Fibroblast of skin of left quadriceps (primary cell): ENCODE measurements around the gene SLC25A19.

ENCODE experiments used
- DNase-seq, 2 experiments: peaks; one replicate each; pipeline ENCODE4 v3.0.0-alpha.2; 2013; ENCODE audit warnings: low read depth in 2 of 2

Gene SLC25A19

DNA sequence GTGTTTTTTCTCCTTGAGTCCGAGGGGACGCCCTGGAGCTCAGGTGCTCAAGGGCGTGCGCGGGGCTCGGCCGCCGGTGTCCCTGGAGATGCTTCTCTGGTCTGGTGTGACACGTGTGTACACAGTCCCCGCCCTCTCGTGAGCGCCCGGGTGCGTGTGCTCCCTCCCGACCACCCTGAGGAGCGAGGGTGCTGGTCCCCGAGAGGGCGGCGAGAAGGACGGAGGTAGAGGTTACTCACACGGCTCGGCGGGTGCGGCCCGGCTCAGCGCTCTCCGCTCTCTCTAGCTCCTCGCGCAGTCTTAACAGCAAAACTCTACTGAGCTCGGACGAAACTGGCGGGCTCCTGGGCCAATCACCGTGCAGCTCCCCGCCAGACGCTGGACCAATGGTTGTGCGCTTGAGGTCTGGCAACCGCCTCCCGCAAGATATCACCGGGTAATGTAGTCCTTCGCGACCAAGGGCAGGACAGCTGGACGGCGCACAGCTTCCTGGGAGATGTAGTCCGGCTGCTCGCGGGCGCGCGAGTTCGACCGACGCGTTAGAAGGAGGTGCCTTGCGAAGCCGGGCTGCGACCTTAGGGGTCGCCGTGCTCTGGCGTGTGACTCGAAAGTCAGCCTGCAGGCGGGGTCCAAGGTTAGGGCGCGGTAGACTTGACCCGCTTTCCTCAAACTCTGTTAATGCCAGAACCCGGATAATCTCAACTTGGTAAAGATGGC lies at the start of gene SLC25A19:
TSS of gene SLC25A19 (minus strand) at position 319 of the 717 bp plus-strand sequence. CDS start 2,669 bp downstream, outside the sequence.
- DNase-seq: peak; percentile 95

DNA sequence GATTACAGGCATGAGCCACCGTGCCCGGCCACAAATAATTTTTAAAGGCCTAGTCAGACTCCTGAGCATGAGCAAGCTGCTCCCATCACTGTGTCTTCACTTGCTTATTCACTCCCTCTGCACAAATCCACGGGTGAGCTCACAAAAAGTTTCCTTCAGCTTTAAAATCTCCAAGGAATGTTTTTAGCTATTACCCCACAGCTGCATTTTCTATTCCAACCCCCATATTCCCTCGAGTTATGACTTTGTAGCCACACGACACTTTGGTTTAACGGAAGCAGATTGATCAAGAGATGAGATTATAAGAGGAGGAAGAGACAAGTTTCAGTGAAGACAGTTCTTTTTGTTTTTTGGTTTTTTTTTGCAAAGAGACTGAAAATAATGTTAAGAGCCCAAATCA lies 49.1 kb upstream of the SLC25A19 start:
- DNase-seq: peak in 1 of 2 experiments; percentile 25

DNA sequence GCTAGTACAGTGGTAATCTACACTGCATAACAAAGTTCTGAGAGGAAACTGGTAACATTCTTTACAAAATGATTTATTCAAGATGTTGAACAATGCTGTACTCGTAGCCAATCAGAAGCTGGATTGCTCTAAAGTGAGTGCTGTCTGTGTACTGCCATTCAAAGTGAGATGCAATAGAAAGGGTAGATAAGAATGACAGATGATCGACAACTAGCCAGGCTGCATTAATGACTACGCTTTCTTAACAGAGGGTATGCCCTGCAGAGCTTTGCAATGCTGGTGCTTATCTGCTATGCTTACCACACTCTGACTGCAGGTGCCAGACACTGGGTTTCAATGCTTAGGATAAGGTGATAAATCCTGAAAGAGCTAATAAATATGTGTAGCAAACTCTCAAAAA lies 46.1 kb upstream of the SLC25A19 start:
- no peak for DNase-seq

DNA sequence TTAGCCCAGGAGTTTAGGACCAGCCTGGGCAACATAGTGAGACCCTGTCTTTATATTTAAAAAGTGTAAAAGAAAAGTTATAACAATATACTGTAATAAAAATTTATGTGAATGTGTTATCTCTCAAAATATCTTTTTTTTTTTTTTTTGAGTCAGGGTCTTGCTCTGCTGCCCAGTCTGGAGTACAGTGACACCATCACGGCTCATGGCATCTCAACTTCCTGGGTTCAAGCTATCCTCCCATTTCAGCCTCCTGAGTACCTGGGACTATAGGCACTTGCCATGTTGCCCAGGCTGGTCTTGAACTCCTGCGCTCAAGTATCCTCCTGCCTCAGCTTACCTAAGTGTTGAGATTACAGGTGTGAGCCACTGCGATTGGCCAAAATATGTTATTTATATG lies 45.5 kb upstream of the SLC25A19 start:
- no peak for DNase-seq

DNA sequence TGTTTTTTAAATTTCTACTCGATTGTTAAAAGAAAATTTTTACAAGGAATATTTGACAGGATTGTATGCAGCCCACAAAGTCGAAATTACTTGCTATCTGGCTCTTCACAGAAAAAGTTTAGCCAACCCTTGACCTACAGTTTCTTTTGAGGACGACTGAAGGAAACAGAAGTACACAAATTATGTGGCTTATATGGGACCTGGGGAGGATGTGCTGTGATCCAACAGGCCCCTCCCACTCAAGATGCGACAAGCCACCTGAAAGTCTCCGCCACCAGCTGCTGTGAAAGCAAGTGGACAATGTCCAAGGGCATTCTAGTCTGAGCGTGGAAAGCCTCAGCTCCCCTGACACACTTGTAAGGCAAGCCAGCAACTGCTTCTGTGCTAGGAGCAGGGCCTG lies 42.4 kb upstream of the SLC25A19 start:
- no peak for DNase-seq

DNA sequence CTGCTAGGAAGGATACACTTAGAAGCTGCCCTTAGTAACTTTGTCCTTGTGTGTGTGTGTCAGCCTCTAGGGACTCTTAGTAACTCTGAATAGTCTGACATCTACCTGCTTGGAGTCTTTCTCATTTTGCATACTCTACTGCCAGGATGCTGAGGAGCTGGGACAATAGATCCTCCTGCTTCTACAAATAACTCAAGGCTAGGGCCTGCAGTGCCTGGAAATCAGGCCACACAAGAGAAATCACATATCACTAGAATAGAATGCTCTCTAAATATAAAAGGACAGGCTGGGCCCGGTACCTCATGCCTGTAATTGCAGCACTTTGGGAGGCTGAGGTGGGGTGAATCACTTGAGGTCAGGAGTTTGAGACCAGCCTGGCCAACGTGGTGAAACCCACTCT lies 38.5 kb upstream of the SLC25A19 start:
- no peak for DNase-seq

DNA sequence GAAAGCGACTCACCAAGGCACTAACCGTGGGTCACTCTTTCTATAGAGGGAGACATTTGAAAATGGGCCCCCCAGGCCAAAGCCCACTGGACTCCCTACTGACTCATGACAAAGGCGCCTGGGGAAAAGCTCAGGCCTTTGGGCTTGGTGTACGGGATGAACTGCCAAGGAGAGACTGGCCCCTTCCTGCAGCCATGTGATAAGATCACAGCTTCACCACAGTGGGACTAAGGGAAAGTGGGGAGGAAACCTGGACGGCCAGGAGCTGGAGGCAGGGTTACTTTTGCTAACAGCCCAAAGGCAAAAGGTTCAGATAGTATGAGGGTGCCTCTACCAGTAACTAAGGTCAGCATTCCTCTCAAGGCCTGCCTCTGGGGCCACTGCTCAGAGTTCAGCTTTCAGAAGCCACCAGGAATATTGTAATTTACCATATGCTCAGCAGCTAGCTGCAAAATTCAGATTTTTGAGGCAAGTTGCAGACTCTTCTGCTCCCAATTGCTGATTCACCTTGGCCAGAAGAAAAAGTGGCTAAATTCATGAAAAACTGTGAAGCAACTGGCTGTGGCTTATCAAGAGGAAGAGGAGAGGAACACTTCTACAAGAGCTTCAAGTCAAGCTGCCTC lies 37.1 kb upstream of the SLC25A19 start:
- DNase-seq: peak in 1 of 2 experiments; percentile 6

DNA sequence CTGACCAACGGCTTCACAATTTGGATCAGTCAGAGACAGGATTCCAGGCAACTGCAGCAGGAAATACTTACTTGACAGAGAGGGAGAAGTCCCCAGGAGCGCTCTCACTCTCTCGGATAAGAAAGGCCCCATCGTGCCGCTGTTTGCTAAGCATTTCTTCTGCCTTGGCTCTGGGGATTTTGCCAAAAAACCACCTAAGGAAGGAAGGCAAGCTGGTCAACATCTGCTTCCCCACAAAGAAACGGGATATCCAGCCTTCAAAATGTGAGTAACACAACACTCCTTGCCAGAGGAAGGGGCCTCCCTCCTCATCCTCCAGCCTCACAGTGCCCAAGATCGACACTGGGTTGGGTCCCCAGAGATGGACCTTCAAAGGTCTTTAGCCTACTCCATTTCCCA lies 36.6 kb upstream of the SLC25A19 start:
- peak; percentile 57 to 67 for DNase-seq

DNA sequence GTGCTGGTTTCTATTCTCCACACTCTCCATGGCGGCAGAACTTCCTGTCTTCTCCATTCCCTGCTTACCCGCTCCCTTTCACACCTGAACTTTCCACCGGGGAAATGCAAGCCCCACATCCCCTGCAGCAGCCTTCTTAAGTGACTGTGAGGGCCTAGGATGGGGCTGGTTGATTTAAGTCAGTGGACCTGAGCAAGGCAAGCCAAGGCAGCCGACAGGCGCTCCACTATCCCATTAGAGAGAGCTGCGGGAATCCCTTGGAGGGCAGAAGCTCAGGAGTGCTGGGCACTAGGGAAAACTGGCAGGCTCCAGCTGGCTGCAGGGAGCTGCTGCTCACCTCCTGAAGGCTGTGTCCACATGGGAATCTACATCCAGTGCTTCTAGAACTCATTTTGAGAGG lies 36.1 kb upstream of the SLC25A19 start:
- no peak for DNase-seq

DNA sequence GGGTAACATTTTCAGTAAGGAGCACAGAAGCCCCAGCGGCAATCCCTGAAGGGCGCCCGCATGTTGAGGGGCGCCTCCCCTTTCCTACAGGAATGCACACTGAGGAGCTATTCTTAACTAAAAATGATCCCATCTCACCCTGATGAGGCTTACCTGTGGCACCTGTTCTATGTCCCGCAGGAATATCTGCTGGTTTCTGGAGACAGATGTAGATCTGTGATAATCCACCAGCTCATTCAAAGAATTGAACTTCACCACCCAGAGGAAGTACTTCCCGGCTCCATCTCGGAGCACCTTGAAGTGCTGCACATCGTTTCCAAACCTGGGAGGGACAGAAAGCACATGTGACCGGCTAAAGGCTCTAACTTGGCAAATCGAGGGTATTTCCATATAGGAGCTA lies 32.3 kb upstream of the SLC25A19 start:
- DNase-seq: no peak

DNA sequence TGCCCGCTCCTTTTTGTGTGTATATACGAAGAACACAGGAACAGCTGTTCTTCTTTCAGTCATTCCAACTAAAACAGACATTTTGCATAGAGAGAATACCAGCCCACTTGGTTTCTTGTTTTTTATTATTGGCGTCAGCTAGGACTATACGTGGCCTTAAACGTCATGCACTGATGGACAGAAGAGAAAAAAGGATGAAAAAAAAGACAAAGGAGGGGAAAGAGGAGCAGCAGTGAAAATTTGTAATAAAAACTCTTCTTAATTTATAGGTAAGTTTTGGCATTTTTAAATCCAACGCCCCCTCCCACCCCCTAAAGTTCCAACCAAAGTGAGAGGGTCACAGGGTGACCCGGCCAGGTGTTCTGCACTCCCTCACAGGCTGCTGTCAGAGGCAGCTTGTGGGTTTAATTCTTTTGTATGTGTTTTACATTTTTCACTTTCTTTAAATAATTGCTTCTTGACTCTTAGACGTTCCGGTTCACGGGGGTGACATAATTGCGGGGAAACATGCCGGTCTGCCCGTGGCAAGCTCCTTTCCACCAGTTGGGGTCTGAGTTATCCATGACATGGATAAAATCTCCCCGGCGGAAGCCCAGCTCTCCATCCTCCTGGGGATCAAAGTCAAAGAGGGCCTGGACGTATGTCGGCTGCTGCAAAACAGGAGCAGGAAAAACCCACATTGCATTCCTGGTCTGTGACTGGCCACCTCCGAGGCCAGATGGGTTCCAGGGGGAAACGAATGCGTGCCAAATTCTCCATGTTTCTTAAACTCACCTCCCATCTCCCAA lies 30.9 kb upstream of the SLC25A19 start:
- peak; percentile 54 to 58 for DNase-seq

DNA sequence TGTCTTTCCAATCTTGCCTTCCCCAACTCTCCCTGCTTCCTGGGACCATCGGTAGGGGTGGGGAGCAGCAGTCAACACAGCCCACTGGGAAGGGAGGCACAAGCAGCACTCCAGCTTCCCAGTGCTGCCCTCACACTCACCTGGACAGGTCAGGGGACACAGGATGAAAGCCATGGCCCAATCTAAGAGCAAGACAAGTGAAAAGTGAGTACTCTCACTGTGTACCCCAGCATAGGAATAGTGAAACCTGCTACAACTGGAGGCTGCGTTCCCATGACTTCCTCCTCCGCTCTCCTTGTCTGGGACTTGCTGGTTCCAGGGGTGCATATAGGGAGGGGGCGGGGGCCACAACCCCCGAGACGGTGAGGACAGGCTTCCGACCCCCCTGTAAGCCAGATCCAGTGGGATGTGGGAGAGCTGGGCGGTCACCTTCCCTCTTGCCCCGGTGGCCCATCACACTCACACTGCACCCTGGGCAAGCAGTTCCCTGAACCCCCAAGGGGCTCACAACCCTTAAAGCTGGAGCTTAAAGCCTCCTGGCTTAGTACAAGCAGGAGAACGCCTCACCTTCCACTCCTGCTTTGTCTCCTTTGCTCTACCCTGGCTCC lies 29.5 kb upstream of the SLC25A19 start:
- no peak for DNase-seq

DNA sequence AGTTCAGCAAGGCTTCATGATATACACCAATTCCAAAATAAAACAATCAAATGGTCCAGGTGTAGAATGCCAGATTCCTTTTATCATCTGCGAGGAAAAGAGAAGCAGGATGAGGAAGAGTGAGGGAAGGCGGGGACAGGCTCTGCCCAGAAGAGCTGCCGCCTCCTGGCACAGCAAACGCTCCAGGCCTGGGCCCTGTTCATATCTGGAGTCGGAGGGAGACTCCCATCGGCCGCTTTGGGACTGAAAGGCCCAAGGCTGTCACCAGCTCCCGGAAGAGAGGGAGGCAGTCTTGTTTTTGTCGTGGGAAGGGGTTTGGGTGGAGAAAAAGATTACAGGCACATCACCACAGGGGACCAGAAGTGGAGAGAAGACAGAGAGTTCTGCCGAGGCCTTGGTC lies 29.0 kb upstream of the SLC25A19 start:
- no peak for DNase-seq

DNA sequence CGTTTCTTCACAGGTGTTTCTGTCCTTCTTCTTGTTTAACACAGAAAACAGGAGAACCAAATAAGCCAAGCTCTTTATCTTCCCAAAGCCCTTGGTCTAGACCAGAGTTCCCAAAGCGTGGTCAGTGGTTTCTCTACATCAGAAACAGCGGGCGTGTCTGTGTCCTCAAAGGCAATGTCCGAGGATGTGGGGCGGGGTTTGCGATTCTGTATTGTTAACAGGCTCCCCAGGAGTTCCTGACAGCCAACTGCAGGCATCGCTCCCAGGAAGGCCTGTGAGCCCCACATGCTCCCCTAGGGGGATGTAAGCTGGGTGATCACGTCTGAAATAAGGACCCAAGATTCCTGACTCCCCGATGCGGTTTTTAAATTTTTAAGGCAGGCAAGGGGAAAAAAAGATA lies 28.4 kb upstream of the SLC25A19 start:
- no peak for DNase-seq

DNA sequence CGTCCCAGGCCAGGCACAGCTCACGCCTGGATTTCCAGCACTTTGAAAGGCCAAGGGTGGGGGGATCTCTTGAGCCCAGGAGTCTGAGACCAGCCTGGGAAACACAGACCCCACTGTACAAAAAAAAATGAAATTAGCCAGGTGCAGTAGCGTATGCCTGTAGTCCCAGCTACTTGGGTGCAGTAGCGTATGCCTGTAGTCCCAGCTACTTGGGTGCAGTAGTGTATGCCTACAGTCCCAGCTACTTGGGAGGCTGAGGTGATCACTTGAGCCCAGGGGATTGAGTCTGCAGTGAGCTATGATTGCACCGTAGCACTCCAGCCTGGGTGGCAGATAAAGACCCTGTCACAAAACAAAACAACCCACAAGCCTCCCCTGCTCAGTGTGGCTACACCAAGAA lies 27.0 kb upstream of the SLC25A19 start:
- DNase-seq: no peak

DNA sequence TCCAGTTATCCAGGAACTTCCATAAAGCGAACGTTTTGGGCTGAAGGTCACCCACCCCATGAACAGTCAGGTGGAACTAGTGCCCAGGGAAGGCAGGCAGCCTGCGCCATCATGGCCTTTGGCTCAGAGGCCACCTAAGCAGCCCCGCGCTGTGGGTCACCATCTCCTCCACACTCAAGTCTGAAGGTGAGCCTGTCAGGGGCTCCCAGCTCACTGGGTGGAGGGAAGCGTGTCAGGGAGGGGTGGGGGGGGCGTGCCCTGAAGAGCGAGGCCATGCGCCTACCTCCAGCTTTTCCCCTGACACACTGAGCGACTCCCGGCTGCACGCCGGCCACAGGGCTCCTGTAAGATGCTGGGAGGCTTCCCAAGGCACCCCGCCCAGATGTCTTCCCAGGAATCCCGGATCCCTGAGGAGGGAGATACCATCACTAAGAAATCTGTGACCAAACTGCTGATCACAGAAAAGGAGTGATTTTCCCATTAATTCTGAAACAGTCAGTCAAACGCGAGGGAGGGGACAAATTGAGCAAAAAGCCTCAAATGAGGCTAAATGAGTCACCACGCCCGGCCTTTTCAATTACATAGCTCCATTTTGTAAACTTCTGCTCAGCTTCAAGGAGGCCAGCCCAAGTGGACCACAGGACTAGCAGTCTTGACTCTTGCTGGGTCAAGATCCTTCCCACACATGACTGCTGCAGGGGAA lies 26.5 kb upstream of the SLC25A19 start:
- DNase-seq: no peak

DNA sequence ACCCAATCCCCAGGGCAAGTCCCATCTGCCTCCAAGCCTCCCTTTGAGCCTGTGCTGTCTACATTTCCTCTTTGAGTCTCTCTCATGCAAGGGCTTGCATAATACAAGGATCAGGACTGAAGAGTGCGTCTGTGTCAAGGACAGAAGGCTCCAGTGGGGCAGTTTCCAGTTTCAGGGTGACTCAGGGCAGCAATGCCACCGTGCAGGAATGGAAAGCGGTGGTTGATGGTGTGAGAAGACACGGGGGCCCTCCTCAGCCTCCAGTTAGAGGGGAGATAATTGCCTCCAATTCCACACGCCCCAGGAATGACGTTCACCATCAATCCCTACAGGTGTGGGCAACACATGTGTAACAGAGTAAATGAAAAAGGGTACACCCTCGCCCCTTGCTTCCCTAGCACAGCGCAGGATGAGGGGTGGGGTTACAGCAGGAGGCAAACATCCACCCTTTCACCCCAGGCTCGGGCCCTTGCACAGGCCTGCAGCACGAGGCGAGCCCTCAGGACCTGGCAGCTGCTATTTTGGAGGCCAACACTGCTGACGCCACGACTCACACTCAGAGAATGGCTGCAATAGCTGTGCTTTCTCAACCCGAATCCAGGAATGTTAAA lies 24.8 kb upstream of the SLC25A19 start:
- peak in 1 of 2 experiments; percentile 6 for DNase-seq

DNA sequence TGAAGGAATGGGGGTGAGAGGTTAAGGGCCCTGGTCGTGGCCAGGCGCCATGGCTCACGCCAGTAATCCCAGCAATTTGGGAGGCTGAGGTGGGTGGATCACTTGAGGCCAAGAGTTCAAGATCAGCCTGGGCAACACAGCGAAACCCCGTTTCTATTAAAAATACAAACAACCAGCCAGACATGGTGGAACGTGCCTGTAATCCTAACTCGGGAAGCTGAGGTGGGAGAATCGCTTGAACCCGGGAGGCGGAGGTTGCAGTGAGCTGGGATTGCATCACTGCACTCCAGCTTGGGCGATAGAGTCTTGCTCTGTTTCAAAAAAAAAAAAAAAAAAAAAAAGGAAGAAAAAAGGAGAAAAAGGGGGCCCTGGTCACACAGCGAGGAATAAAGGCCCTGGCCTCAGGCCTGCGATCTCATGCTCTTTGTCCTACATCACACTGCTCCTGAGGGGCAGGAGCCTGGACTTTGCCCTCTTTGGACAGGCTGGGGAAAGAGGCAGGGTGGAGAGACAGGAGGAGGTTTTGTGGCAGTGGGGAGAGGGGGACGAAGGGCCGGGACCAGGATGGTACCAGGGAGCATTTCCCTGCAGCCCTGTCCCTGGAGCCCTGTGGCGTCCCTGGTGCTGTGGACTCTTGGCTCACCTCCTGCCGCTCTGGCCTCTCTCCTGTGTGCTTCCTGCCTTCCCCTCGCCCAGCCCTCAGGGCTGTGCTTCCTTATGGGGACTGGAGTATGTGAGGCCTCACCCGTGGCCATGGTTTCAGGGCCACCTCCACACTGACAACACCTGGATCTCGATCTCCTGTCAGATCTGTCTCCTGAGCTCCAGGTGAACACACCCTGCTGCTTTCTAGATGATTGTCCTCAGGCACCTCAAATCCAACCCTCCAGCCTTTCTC lies 19.7 kb upstream of the SLC25A19 start:
- DNase-seq: no peak

DNA sequence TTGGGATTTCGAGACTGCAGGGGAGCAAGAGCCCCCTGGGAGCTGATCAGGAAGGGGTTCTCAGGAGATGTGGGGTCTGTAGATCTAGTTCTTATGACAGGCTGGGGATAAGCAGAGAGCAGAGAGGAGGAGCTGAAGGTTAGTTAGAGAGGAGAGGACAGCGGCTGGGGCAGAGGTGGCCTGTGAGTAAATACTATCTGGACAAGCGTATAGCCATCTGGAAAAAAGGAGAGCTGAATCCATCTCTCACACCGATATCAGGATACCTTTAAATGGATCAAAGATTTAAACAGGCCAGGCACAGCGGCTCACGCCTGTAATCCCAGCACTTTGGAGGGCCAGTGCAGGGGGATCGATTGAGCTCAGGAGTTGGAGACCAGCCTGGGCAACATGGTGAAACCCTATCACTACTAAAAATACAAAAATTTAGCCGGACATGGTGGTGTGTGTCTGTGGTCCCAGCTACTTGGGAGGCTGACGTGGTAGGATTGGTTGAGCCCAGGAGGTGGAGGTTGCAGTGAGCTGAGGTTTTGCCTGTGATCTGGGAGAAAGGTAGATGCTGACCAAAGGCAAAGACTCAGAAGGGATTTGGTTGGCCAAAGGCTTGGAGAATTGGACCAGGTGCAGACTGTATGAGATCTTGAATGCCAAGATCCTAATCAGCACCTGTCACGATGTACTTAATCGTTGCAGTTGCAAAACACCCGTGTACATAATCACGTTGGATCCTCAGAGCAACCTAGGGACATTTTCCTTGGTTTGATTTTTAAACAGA lies 18.9 kb upstream of the SLC25A19 start:
- no peak for DNase-seq
